Activated naive CD4-positive, alpha-beta T cell treated with Interleukin-2 at 50 U/mL for 16 hours (primary cell): ENCODE data around the gene SLC44A4.
"Not testable (repeated sequence)": the region's sequence is repeated elsewhere in the genome, so short reads cannot be mapped to it uniquely, and the experiment has no call there.

ENCODE experiments used
- DNase-seq: peaks from one replicate; pipeline ENCODE4 v3.0.0-alpha.2; 2020

Gene SLC44A4

DNA sequence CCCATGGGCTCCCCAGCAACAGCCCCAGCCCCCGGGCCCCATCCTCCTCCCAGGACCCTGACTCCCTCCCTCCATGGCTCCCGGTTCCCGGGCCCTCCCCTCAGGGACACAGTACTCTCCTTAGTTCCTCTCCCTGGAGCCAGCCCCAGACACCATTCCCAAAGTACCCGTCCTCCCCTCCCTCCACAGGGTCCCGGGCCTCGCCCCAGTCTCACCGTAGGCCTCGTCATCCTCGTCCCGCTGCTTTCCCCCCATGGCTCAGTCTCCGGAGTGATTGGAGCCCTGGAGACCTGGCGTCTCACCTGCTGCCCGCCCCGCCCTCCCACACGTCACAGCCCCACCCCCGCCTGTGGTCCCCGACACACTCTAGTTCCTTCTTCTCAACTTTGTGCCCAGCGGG lies at the start of gene SLC44A4:
Gene SLC44A4, minus strand, starts transcription at position 272 of the 400 bp plus-strand sequence. Its CDS starts 17 bp downstream, at position 255.
- no peak for DNase-seq

- no peak for DNase-seq
Measured at GRCh38 chr6:31928672-31928939, 49.8 kb upstream of the SLC44A4 start.

- DNase-seq, result no peak
Measured at GRCh38 chr6:31927863-31928671, 49.3 kb upstream of the SLC44A4 start.

- no peak for DNase-seq
Measured at GRCh38 chr6:31927242-31927862, 48.6 kb upstream of the SLC44A4 start, which contains the start of gene C2. Gene C2 (plus strand): TSS chr6:31927717. CDS start chr6:31927753, 36 bp downstream.

DNA sequence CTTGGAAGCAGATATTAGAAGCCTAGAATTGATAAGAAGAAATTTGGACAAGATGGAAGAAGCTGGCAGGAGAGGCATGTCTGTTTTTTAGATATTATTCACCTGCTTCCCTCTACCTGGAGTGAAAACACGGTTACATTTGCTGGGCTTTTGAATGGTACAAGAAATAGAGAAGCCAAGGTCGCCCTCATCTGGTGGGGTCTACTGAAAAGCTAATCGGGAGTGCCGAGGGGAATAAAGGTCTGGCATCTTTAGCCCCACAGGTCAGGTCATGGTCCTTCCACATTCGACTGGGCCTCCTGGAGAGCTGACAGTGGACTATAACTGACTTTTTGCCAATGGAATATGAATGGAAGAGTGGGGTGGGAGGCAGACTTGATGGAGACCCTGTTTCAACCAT lies 44.1 kb upstream of the SLC44A4 start:
- peak; percentile 15 for DNase-seq

DNA sequence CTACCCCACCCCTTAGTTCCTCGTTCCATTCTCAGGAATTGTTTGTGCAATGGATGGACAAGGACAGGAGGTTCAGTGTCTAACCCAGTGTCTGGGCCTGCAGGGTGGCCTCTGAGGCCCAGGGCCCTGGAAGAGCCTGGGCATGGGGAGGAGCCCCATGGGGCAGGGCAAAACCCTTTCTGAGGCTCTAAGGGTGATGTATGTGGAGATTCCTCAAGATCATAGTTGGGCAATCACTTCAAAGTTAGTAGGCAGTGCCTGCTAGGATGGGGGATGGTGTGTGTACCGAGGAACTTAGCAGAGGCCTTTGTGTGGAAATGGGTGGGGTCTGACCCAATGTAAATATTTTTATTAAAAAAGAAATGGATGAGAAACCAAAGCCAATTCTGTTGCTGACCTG lies 42.0 kb upstream of the SLC44A4 start:
- no peak for DNase-seq

- no peak for DNase-seq
Measured at GRCh38 chr6:31919624-31920303, 41.0 kb upstream of the SLC44A4 start.

GRCh38 chr6:31918069-31918720 lies 39.4 kb upstream of the SLC44A4 start:
- DNase-seq, result no peak

GRCh38 chr6:31915756-31916155 lies 37.0 kb upstream of the SLC44A4 start:
- DNase-seq, result no peak

DNA sequence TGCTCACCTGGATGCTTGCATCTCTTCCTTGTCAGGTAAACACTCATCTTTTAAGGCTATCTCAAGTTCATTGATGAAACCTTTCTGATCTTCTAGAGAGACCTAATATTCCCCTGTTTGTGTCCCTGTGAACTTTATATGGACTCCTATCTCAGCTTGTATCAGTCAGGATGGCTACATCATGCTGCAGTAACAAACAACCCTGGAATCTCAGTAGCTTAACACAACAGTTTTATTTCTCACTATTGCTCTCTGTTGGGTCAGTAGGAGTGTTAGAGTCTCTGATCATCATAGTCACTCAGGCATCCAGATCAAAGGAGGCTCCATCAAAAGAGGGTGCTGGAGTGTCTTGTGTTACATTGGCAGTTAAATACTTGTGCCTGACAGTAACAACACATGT lies 36.6 kb upstream of the SLC44A4 start:
- DNase-seq, result no peak

GRCh38 chr6:31911826-31912585 lies 33.2 kb upstream of the SLC44A4 start:
- DNase-seq, result no peak

DNA sequence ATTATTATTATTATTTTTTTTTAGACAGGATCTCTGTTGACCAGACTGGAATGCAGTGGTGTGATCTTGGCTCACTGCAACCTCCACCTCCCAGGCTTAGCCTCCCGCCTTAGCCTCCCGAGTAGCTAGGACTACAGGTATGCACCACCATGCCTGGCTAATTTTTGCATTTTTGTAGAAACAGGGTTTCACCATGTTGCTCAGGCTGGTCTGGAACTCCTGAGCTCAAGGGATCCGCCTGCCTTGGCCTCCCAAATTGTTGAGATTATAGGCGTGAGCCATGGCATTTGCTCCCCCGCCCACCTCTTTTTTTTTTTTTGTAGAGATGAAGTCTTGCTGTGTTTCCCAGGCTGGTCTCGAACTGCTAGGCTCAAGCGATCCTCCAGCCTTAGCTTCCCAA lies 30.5 kb upstream of the SLC44A4 start:
- DNase-seq, result not testable (repeated sequence)

DNA sequence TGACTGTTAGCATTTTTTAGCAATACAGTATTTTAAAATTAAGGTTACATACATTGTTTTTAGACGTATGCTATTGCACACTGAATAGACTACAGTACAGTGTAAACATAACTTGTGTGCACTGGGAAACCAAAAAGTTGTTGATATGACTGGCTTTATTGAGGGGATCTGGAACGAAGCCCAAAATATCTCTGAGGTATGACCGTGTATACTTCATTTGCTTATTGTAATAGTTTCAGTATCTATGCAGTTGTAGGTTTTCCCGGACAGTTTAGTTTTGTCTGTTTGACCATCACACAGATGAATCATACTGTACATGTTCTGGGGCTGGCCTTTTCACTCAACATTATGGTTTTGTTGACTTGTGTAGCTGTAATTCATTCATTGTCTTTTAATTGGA lies 30.0 kb upstream of the SLC44A4 start:
- DNase-seq, result no peak

DNA sequence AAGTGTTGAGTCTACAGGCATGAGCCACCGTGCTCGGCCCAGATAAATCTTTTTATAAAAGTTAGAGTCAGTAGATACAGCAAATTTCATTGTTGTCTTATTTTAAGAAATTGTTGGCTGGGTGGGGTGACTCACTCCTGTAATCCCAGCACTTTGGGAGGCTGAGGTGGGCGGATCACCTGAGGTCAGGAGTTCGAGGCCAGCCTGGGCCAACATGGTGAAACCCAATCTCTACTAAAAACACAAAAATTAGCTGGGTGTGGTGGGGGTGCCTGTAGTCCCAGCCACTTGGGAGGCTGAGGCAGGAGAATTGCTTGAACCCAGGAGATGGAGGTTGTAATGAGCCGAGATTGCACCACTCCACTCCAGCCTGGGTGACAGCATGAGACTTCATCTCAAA lies 29.5 kb upstream of the SLC44A4 start:
- DNase-seq, result not testable (repeated sequence)

- no peak for DNase-seq
Measured at GRCh38 chr6:31907158-31907813, 28.5 kb upstream of the SLC44A4 start.

- DNase-seq, result not testable (repeated sequence)
Measured at GRCh38 chr6:31906727-31907126, 27.9 kb upstream of the SLC44A4 start.

DNA sequence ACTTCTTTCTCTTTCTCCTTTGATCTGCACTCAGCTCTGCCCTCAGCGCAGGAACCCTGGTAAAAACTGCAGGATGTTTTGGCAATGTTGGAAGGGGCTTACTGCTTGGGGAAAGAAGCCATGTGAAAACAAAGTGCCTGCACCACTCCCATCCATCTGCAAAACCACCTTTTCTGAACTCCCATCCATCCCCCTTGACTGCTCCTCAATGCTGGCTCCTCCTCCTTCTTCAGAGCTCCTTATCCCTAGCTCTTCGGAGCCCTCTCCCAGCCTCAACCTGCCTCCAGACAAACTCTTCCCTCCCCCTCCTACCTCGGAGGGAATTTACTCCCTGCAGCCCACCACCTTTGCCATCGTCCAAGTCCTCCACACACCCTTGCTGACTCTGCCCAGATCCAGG lies 27.3 kb upstream of the SLC44A4 start:
- no peak for DNase-seq

DNA sequence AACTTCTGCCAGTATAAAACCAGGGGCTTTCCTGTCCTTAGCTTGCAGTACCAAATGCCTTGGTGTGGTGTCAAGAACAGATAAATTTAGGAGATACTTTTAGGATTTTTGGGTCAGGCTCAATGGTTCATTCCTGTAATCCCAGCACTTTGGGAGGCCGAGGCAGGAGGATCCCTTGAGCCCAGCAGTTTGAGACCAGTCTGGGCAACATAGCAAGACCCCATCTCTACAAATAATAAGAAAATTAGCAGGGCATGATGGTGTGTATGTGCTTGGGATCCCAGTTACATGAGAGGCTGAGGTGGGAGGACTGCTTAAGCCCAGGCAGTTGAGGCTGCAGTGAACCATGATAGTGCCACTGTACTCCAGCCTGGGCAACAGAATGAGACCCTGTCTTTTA lies 26.2 kb upstream of the SLC44A4 start:
- DNase-seq, result no peak

DNA sequence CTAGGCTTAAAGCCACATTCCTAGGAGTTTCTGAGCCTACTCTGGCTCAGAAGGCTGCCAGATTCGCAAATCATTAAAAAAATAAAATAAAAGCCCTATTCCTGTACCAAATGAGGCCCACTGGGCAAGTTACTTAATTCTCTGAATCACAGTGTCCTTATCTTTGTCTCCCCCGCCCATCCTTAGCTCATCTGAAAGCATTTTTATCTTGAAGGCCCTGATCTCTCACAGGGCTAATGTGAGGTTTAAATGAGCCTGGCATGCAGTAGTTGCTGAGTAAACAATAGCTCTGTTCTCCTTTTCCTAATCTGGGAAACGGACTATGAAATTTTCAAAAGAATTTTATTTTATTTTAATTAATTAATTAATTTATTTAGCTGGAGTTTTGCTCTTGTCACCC lies 25.2 kb upstream of the SLC44A4 start:
- no peak for DNase-seq

DNA sequence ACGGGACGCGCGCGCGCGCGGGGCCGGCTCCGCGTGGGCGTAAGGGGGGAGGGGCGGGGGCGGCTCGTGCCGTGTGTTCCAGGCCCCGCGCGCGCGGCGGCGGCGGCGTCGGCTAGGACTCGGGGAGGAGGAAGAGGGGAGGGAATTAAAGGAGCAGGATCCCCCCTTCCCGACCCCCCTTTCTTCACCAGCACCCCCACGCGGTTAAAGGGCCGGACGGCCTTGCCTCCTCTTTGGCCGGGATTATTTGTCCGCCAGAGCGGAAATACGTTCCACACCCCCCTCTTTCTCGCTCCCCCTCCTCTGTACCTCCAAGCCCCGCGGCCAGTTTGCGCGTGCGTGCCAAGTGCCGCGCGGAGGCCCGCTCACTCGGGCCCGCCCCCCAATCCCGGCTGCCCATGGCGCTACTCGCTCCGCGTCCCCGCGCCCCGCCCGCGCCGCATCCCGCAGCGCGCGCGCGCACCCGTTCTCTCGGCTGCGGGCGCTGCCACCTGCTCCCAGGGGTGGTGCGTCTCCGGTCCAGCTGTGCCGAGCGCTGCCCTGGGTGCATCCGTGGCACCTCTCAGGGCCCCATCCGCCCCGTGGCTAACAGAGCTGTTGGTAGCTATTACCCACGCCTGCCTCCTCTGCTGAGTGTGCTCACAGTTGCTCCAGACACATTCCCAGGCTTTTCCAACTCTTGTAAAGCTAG lies 23.3 kb upstream of the SLC44A4 start, which contains the start of gene ZBTB12:
Gene ZBTB12, minus strand, starts transcription at position 134 of the 691 bp plus-strand sequence. CDS start 781 bp downstream, outside the sequence.
- DNase-seq, result peak; percentile 86

DNA sequence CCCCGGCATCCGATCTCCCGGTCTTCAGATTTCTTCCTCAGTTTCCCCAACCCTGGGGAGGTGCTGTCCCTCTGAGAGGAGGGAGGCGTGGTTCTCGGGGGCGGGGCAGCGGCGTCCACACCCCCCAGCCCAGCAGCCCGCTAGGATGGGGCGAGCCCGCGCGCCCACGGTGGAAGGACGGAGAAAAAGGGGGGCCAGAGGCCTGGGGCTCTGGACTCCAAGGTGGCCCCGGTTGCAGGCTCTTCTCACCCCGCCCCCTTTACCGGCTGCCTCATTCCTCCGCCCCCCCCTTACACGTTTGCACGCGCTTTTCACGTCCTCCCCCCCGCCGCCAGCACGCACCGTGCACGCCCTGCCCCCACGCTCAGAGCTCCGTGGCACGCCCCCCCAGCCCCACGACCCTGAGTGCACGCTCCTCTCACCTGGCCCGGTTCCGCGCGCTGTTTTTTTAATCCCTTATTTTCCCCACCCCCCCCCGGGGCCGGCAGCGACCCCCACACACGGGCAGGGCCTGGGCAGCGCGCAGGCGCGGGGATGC lies 22.7 kb upstream of the SLC44A4 start:
- DNase-seq, result peak; percentile 71
